Stimulated activated CD8-positive, alpha-beta memory T cell treated with anti-CD3 and anti-CD28 coated beads, Interleukin-15, amount 100 ng/mL, for 24 hours (primary cell): Measurements from ENCODE around the gene TRIM61.
"Not testable (repeated sequence)": the region's sequence is repeated elsewhere in the genome, so short reads cannot be mapped to it uniquely, and the experiment has no call there.

Experiments
- DNase-seq: peaks from one replicate; pipeline ENCODE4 v3.0.0-alpha.2; 2020; ENCODE audit warnings: low read depth

Gene TRIM61

GRCh38 chr4:164956766-164957643 lies 20.5 kb downstream of the TRIM61 start:
- peak; percentile 46 for DNase-seq

DNA sequence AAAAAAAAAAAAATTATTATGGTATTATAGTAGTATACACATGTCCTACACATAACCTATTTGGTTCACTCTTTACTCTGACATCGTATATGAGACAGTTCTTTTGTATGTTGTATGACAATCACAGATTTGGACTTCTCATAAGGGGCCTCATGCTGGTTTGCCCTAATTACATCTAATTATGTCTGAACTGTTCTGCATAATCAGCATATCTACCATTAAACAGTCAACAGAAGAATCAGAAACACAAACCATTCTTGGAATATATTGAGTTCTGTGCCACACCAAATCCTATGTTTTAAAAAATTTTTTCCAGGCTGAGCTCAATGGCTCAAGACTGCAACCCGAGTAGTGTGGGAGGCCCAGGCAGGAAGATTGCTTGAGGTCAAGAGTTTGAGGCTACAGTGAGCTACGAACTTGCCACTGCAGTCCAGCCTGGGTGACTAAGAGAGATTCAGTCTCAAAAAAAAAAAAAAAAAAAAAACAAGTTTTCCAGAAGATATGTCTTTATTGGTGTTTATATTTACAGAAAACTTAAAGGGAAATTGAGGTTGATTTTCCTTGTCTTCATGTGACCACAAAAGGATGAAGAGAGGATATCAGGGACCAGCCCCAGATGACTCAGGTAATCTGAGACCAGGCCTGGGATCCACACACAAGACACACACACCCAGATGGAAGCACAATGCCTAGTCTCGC lies 22.2 kb downstream of the TRIM61 start:
- no peak for DNase-seq

GRCh38 chr4:164952551-164952950 lies 24.9 kb downstream of the TRIM61 start:
- no peak for DNase-seq

DNA sequence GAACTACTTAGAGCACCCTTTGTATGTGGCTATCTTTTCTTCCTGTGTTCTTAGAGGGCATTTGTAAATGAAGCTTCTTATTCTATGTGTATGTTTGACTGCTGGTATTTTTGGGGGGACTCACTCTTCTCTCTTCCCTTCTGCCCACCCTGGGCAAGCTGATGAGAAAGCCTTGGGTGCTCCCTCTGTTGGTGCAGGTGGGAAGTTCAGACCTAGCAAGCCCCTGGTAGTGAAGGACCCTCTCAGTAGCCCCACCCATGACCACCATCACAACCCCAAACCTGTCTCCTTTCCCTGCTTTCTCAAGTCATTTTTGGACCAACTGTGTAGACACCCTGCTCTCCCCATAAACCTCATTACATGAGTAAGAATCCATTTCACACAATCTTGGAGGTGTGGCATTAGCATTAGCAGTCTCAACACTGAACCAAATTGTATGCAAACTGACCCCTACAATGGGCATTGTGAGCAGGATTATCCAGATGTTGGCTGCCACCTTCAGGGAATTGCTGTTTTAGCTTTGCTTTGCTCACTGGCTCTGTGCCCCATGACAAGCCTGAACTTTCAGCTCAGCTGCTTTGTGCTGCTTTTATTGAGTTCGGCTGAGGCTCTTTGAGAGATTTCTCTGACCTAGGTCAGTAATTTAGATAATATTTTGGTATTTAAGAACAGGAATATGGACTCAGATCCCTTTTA lies 27.9 kb downstream of the TRIM61 start:
- no peak for DNase-seq

DNA sequence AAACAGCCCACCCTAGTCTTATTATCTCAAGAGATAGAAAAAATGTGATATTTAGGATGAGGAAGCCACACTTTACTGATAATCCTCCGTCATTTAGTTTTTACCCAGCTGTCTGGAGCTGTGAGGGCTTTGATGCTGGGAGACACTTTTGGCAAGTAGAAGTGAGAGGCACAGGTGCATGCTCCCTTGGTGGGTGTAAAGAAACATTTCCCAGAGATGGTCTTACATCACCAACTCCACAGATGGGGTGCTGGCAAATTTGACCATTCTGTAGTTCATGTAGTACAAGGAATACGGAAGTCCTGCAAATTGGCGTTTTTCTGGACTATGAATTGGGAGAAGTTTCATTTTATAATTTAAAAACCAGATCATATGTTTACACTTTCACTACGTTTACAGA lies 28.5 kb downstream of the TRIM61 start:
- DNase-seq, result no peak

DNA sequence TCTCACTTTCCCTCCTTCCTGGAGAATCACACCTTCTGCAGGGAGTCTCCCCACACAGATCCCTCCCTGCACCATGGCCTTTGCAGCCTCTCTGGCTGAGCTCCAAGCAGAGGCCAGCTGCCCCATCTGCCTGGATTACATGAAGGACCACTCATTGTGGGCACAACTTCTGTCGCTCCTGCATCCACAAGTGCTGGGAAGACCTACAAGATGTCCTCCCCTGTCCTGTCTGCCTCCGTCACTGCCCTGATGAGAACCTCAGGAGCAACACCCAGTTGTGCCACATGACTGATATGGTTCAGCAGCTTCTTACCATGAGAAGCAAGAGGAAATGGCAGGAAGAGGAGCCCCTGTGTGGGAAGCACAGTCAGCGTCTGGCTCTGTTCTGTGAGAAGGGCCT lies 29.5 kb downstream of the TRIM61 start:
- not testable (repeated sequence) for DNase-seq

GRCh38 chr4:164946810-164947209 lies 30.6 kb downstream of the TRIM61 start:
- DNase-seq, result no peak

DNA sequence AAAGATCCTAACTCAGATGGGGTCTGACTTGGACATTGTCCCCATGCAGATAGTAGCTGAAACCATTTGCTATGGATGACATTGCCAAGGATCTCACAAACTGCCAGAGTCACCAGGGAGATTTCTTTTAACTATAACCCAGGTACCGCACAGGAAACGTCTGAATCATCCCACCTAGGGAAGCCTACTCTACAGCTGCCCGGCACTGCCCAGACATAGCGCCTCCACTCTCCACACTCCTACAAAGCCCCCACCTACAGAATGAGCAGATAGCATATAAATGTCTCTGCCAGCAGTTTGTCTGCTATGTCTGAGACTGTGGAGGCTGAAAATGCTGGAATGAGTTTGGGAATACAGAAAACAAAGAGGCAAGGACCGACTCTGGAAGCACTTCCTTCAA lies 32.3 kb downstream of the TRIM61 start:
- DNase-seq, result no peak

DNA sequence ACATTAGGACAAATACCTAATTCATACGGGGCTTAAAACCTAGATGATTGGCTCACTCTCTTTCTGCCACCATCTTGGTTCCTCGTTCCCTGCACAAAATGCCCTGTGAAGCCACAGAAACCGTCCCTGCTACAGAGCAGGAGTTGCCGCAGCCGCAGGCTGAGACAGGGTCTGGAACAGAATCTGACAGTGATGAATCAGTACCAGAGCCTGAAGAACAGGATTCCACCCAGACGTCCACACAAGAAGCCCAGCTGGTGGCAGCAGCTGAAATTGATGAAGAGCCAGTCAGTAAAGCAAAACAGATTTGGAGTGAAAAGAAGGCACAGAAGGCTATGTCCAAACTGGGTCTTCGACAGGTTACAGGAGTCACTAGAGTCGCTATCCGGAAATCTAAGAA lies 34.3 kb downstream of the TRIM61 start:
- no peak for DNase-seq

- DNase-seq, result no peak
Measured at GRCh38 chr4:164937576-164938270, 39.7 kb downstream of the TRIM61 start.

- DNase-seq, result not testable (repeated sequence)
Measured at GRCh38 chr4:164935865-164936606, 41.4 kb downstream of the TRIM61 start.

- no peak for DNase-seq
Measured at GRCh38 chr4:164935363-164935762, 42.1 kb downstream of the TRIM61 start.

DNA sequence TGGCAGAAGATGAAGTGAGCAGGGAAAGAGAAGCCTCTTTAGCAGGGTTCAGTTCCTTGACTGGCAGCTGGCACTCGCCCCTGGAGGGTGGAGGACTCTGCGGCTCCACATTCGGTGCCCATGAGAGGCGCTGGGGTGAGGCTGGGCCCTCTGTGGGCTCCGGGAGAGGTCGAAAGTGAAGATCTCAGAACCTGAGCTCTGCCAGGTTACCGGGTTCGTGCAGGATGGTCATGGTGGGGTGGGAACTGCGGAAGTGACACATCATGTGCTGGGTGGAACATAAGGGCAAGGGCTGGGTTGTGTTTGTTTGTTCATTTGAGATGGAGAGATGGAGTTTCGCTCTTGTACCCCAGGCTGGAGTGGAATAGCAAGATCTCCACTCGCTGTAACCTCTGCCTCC lies 44.2 kb downstream of the TRIM61 start:
- no peak for DNase-seq

- no peak for DNase-seq
Measured at GRCh38 chr4:164931551-164932324, 45.7 kb downstream of the TRIM61 start.

GRCh38 chr4:164930647-164931046 lies 46.8 kb downstream of the TRIM61 start:
- DNase-seq, result no peak

GRCh38 chr4:164927101-164927500 lies 50.4 kb downstream of the TRIM61 start:
- DNase-seq, result not testable (repeated sequence)

DNA sequence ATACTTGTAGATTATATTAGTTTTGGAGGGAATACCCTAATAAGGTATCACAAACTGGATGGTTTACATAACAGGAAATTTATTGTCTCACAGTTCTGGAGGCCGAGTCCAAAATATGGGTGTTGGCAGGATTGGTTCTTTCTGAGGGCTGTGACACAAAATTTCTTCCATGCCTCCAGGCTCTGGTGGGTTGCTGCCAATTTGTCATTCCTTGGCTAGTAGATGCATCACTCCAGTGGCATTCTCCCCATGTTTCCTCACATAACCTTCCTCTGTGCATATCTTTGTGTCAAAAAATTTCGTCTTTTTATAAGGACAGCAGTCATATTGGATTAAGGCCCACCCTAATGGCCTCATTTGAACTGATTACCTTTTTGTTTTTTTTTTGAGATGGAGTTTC lies 51.2 kb downstream of the TRIM61 start:
- DNase-seq, result no peak

GRCh38 chr4:164924670-164925238 lies 52.7 kb downstream of the TRIM61 start:
- DNase-seq, result no peak

- DNase-seq, result no peak
Measured at GRCh38 chr4:164918956-164919355, 58.5 kb downstream of the TRIM61 start.
